ENCODE results near the gene PYROXD2. TPM values are rescaled to one million over a fixed set of nuclear protein-coding genes. Genes with fewer than 3 reads are reported as not detected.

The PYROXD2 gene
- total and polyA plus RNA-seq, 2 of the 13 experiments (the other 11 are each of a cell fraction or from before 2014, with no cell fraction given): 2.0 to 6.2 TPM

DNA sequence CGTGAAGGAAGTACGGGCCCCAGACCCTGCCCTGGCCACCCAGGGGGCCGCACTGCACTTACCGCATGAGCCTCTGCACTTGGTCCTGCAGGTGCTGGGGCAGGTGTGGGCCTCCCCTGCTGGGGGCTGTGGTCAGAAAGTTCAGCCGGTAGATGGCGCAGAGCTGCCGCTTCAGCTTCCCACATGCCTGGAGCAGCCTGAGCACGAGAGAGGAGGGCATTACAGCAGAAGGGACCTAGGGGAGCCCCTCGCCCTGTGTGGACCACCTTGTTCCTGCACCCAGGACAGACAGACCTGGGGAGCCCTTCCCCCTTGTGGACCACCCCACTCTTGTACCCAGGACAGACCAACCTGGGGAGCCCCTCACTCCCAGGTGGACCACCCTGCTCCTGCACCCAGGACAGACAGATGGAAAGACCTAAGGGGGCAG is 8.7 kb upstream of the PYROXD2 start:
- peak; percentile 41 for DNase-seq (ENCODE audit: low spot score)
- no TSS peak for BruUV-seq (replicated peaks)
- Histone ChIP-seq H3K27me3 (ENCODE audit: control insufficient read depth in 1 of 2, insufficient read depth in 2 of 2, low read length in 2 of 2) (no peaks in the 10 kb centered on the region), H3K4me2 (ENCODE audit: low read depth, low read length) (no peak overlapping the region), H3K36me3 (replicated peaks in 1 of 2; ENCODE audit: control insufficient read depth in 1 of 2, insufficient read depth in 2 of 2, low read length in 2 of 2) (peaks cover 5 to 12% of the 10 kb centered on the region in 2 experiments; a peak in 3 of 5 replicates), H3K27ac (ENCODE audit: extremely low read length, insufficient read depth, low read length) (no peak overlapping the region), H3K79me2 (ENCODE audit: insufficient read depth, low read length) (no peaks in the 10 kb centered on the region), H3K4me1 (ENCODE audit: insufficient read depth, low read length) (peaks cover 10% of the 10 kb centered on the region), H3K4me3 (replicated peaks in 1 of 3; ENCODE audit: insufficient read depth in 1 of 3, low read depth in 2 of 3, low read length in 3 of 3) (no peak overlapping the region), H3K9ac (ENCODE audit: insufficient read depth, low read depth, low read length) (no peak overlapping the region), H2AFZ (ENCODE audit: low read length) (no peak overlapping the region), H3K9me3 (ENCODE audit: low read length) (no peaks in the 10 kb centered on the region), H4K20me1 (ENCODE audit: insufficient read depth, low read length) (0 out of 2 replicates have a peak, but pooled peaks cover 2% of the 10 kb centered on the region)
- in situ Hi-C loops (cut with HindIII; ENCODE audit: extremely low pct_ligation_motif_present, low pct_unique_long_range_greater_than_20kb) (no loop called here), intact Hi-C loops (cut with micrococcal nuclease; ENCODE audit: unreplicated experiment) (no loop called here)
- ChIA-PET POLR2A (interaction anchor here (3.7 kb wide), 1 partner anchor 9 kb away, joined by 29 read pairs; the partner anchor contains the start of gene PYROXD2), CTCF (ENCODE audit: low intra/inter-chr PET ratio, low total read pairs) (no interaction called here)
- peak; percentile 91 for ATAC-seq
- 100% methylated on average over 2 of the region's 9 CpGs for WGBS (ENCODE audit: low lambda C conversion rate)
- peak; percentile 4 for FAIRE-seq
- TF ChIP-seq STAG1 (CRISPR knock-in tag; IDR thresholded peaks at IDR 0.05): peak; percentile 58
- TF ChIP-seq, protein P1, sequence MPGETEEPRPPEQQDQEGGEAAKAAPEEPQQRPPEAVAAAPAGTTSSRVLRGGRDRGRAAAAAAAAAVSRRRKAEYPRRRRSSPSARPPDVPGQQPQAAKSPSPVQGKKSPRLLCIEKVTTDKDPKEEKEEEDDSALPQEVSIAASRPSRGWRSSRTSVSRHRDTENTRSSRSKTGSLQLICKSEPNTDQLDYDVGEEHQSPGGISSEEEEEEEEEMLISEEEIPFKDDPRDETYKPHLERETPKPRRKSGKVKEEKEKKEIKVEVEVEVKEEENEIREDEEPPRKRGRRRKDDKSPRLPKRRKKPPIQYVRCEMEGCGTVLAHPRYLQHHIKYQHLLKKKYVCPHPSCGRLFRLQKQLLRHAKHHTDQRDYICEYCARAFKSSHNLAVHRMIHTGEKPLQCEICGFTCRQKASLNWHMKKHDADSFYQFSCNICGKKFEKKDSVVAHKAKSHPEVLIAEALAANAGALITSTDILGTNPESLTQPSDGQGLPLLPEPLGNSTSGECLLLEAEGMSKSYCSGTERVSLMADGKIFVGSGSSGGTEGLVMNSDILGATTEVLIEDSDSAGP (CRISPR knock-in tag; IDR thresholded peaks at IDR 0.05; ENCODE audit: borderline replicate concordance): peak; percentile 55; the same call in 1 of the 2 replicates
- TF ChIP-seq SALL1 (CRISPR knock-in tag; IDR thresholded peaks at IDR 0.05): peak; percentile 53; the same call in 1 of the 2 replicates
- TF ChIP-seq SATB2 (CRISPR knock-in tag; IDR thresholded peaks at IDR 0.05): no peak
- TF ChIP-seq TEAD3 (CRISPR knock-in tag; optimal IDR thresholded peaks at IDR 0.05; ENCODE audit: borderline replicate concordance): peak; percentile 44
- no peak for TF ChIP-seq DNMT1 (CRISPR knock-in tag; IDR thresholded peaks at IDR 0.05)
- peak in 1 of 2 experiments; percentile 70; a peak in 1 of 4 replicates for TF ChIP-seq HMGXB4 (CRISPR knock-in tag; IDR thresholded peaks at IDR 0.05; ENCODE audit: borderline replicate concordance in 1 of 2, low read depth in 1 of 2)
- TF ChIP-seq, protein P2, sequence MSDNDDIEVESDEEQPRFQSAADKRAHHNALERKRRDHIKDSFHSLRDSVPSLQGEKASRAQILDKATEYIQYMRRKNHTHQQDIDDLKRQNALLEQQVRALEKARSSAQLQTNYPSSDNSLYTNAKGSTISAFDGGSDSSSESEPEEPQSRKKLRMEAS (IDR thresholded peaks at IDR 0.05): peak; percentile 82
- peak; percentile 79 for TF ChIP-seq CTCF (CRISPR knock-in tag; IDR thresholded peaks at IDR 0.05)
- peak; percentile 48 for TF ChIP-seq XRCC5 (optimal IDR thresholded peaks at IDR 0.05; ENCODE audit: low read length)
- TF ChIP-seq, protein P3, sequence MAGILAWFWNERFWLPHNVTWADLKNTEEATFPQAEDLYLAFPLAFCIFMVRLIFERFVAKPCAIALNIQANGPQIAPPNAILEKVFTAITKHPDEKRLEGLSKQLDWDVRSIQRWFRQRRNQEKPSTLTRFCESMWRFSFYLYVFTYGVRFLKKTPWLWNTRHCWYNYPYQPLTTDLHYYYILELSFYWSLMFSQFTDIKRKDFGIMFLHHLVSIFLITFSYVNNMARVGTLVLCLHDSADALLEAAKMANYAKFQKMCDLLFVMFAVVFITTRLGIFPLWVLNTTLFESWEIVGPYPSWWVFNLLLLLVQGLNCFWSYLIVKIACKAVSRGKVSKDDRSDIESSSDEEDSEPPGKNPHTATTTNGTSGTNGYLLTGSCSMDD (CRISPR knock-in tag; IDR thresholded peaks at IDR 0.05): no peak
- TF ChIP-seq ZNF350 (CRISPR knock-in tag; IDR thresholded peaks at IDR 0.05; ENCODE audit: borderline replicate concordance, low read depth): peak; percentile 41; the same call in 1 of the 2 replicates
- TF ChIP-seq HNRNPL (IDR thresholded peaks at IDR 0.05; ENCODE audit: low read depth, low read length): 0 out of 2 replicates have a peak, but pooled peaks have one; percentile 35
- 0 out of 2 replicates have a peak, but pooled peaks have one; percentile 18 for TF ChIP-seq TFE3 (CRISPR knock-in tag; IDR thresholded peaks at IDR 0.05)
- TF ChIP-seq GABPB1 (CRISPR knock-in tag; IDR thresholded peaks at IDR 0.05): peak; percentile 11; the same call in 1 of the 2 replicates
- TF ChIP-seq ZNF782 (CRISPR knock-in tag; IDR thresholded peaks at IDR 0.05; ENCODE audit: borderline replicate concordance): no peak
